GM23338 (cell line): Measurements from ENCODE around the gene RECQL5. TPM values are rescaled to one million over a fixed set of nuclear protein-coding genes. Genes with fewer than 3 reads are reported as not detected.
A peak's percentile ranks its signal among the peaks of the same experiment; 100 is the strongest.

Source experiments
- ATAC-seq: fragments of 200-7000 bp; cut with Tn5 transposase; 3 replicates; pipeline ENCODE4 v1.9.1; 2020
- DNase-seq: peaks from one replicate; pipeline ENCODE4 v3.0.0-alpha.2; 2015; ENCODE audit warnings: low spot score
- H2AFZ ChIP-seq: fragments of 200-600 bp; sonication (generic); 2 replicates; pipeline ENCODE4 v1.8.0; 2016; ENCODE audit warnings: antibody characterized with exemption, mild to moderate bottlenecking, moderate library complexity
- H3F3A ChIP-seq: fragments of 200-600 bp; sonication (generic); replicated peaks from 2 replicates; pipeline ENCODE4 v1.8.0; 2017; ENCODE audit warnings: antibody characterized with exemption, mixed run types, low read depth
- H3K27ac ChIP-seq: fragments of 200-600 bp; sonication (generic); 2 replicates; pipeline ENCODE4 v1.6.1; 2016; ENCODE audit warnings: low read depth
- H3K27me3 ChIP-seq: fragments of 200-600 bp; sonication (generic); 2 replicates; pipeline ENCODE4 v1.8.0; 2016; ENCODE audit warnings: mild to moderate bottlenecking, mixed run types, moderate library complexity; ENCODE audit not compliant: insufficient read depth
- H3K36me3 ChIP-seq: fragments of 200-600 bp; sonication (generic); 2 replicates; pipeline ENCODE4 v1.8.0; 2016; ENCODE audit warnings: mild to moderate bottlenecking; ENCODE audit not compliant: insufficient read depth
- H3K4me1 ChIP-seq: fragments of 200-600 bp; sonication (generic); 2 replicates; pipeline ENCODE4 v1.8.0; 2016; ENCODE audit warnings: mild to moderate bottlenecking, moderate library complexity; ENCODE audit not compliant: insufficient read depth
- H3K4me2 ChIP-seq: fragments of 200-600 bp; sonication (generic); 2 replicates; pipeline ENCODE4 v1.7.1; 2017; ENCODE audit warnings: mixed run types
- H3K4me3 ChIP-seq: fragments of 200-600 bp; sonication (generic); 2 replicates; pipeline ENCODE4 v1.6.1; 2016; ENCODE audit warnings: mixed run types
- H3K79me2 ChIP-seq: fragments of 200-600 bp; sonication (generic); replicated peaks from 2 replicates; pipeline ENCODE4 v1.8.0; 2017; ENCODE audit warnings: mild to moderate bottlenecking; ENCODE audit not compliant: insufficient read depth
- H3K9me2 ChIP-seq: fragments of 200-600 bp; sonication (generic); 2 replicates; pipeline ENCODE4 v1.8.0; 2017; ENCODE audit not compliant: insufficient read depth
- H4K20me1 ChIP-seq: fragments of 200-600 bp; sonication (generic); replicated peaks from 2 replicates; pipeline ENCODE4 v1.8.0; 2017; ENCODE audit warnings: mild to moderate bottlenecking; ENCODE audit not compliant: insufficient read depth
- H3K27ac Mint-ChIP-seq: 2 replicates; pipeline ENCODE4 v1.8.0; 2020; ENCODE audit warnings: inconsistent platforms, mild to moderate bottlenecking, moderate library complexity, mixed read lengths
- H3K27me3 Mint-ChIP-seq: 3 replicates; pipeline ENCODE4 v1.8.0; 2022; ENCODE audit warnings: low read depth, mild to moderate bottlenecking, moderate library complexity, mixed read lengths, inconsistent platforms; ENCODE audit not compliant: insufficient read depth, poor library complexity
- H3K36me3 Mint-ChIP-seq: 3 replicates; pipeline ENCODE4 v1.8.0; 2021; ENCODE audit warnings: low read depth, mild to moderate bottlenecking, inconsistent platforms, moderate library complexity, mixed read lengths
- H3K4me1 Mint-ChIP-seq: 3 replicates; pipeline ENCODE4 v1.8.0; 2020; ENCODE audit warnings: mild to moderate bottlenecking, inconsistent platforms, mixed read lengths
- H3K4me3 Mint-ChIP-seq: 3 replicates; pipeline ENCODE4 v1.8.0; 2021; ENCODE audit warnings: moderate library complexity, mild to moderate bottlenecking, inconsistent platforms, mixed read lengths
- H3K9me3 Mint-ChIP-seq: 3 replicates; pipeline ENCODE4 v1.8.0; 2020; ENCODE audit warnings: moderate library complexity, mild to moderate bottlenecking, inconsistent platforms, mixed read lengths
- EZH2 ChIP-seq: fragments of 200-600 bp; sonication (generic); IDR thresholded peaks from one replicate; pipeline ENCODE4 v1.8.0; 2017; ENCODE audit warnings: antibody characterized with exemption, mild to moderate bottlenecking, low read depth; ENCODE audit not compliant: unreplicated experiment
- EZH2phosphoT487 ChIP-seq: fragments of 200-600 bp; sonication (generic); IDR thresholded peaks from one replicate; pipeline ENCODE4 v1.8.1; 2018; ENCODE audit warnings: antibody characterized with exemption; ENCODE audit not compliant: unreplicated experiment
- JUNB ChIP-seq: IDR thresholded peaks from one replicate; pipeline ENCODE4 v1.6.1; 2016; ENCODE audit warnings: antibody characterized with exemption; ENCODE audit not compliant: unreplicated experiment
- STAT1 ChIP-seq: IDR thresholded peaks from one replicate; pipeline ENCODE4 v1.6.1; 2016; ENCODE audit warnings: antibody characterized with exemption; ENCODE audit not compliant: unreplicated experiment
- ZNF114 ChIP-seq: fragments of 250-450 bp; sonication (Bioruptor Pico); IDR thresholded peaks from 2 replicates; pipeline ENCODE4 v1.5.0; 2020; ENCODE audit warnings: mild to moderate bottlenecking, moderate library complexity
- polyA plus RNA-seq: library from polyadenylated mRNA; unstranded; fragments of >200 nt; fragmentation: Nextera tagmentation; extraction: Ambion mirVana; gene quantifications from 2 replicates; pipeline ENCODE4 v1.2.1, GENCODE V29; 2016
- total RNA-seq: library from RNA; depleted of rRNA; stranded (reverse); fragments of >200 nt; shearing (Covaris generic); gene quantifications from 2 replicates; pipeline ENCODE4 v1.2.3, GENCODE V29; 2014
- TF ChIP-seq, protein P1 (sequence below), 2 experiments: fragments of 200-600 bp in 1 of 2; sonication (generic) in 1 of 2; conservative IDR thresholded peaks; 2 replicates each; pipeline versions ENCODE4 v1.5.1 to v1.6.1; 2016 to 2017; ENCODE audit warnings: antibody characterized with exemption in 2 of 2, low read depth in 2 of 2, mild to moderate bottlenecking in 2 of 2, moderate library complexity in 1 of 2
- TF ChIP-seq, protein P2 (sequence below): fragments of 250-450 bp; sonication (Bioruptor Pico); IDR thresholded peaks from 2 replicates; pipeline ENCODE4 v1.5.0; 2020; ENCODE audit warnings: mild to moderate bottlenecking, moderate library complexity

The RECQL5 gene
- total and polyA plus RNA-seq, 2 experiments from 2014 or later, result 20.0 to 23.3 TPM

- TF ChIP-seq, protein P1, sequence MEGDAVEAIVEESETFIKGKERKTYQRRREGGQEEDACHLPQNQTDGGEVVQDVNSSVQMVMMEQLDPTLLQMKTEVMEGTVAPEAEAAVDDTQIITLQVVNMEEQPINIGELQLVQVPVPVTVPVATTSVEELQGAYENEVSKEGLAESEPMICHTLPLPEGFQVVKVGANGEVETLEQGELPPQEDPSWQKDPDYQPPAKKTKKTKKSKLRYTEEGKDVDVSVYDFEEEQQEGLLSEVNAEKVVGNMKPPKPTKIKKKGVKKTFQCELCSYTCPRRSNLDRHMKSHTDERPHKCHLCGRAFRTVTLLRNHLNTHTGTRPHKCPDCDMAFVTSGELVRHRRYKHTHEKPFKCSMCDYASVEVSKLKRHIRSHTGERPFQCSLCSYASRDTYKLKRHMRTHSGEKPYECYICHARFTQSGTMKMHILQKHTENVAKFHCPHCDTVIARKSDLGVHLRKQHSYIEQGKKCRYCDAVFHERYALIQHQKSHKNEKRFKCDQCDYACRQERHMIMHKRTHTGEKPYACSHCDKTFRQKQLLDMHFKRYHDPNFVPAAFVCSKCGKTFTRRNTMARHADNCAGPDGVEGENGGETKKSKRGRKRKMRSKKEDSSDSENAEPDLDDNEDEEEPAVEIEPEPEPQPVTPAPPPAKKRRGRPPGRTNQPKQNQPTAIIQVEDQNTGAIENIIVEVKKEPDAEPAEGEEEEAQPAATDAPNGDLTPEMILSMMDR (conservative IDR thresholded peaks at IDR 0.05; ENCODE audit: low read depth in 2 of 2), result no peak
- TF ChIP-seq EZH2, result no peak
These were observed 20.3 kb downstream of the RECQL5 start (continued) for GRCh38 chr17:75646638-75646992.

- Histone ChIP-seq H3K4me1 (peaks cover 16% of the 10 kb centered on the region), H3K79me2 (no peaks in the 10 kb centered on the region), H3F3A (no peaks in the 10 kb centered on the region), H3K4me2 (no peak overlapping the region), H3K27me3 (no peaks in the 10 kb centered on the region), H4K20me1 (no peaks in the 10 kb centered on the region; the same call in 1 of the 2 replicates), H2AFZ (no peak overlapping the region), H3K36me3 (no peaks in the 10 kb centered on the region; the same call in 1 of the 2 replicates), H3K27ac (0 out of 2 replicates have a peak overlapping the region, but pooled peaks have one; percentile 70), H3K4me3 (no peak overlapping the region), H3K9me2 (0 out of 2 replicates have a peak, but pooled peaks cover 3% of the 10 kb centered on the region)
- Mint-ChIP-seq H3K27me3 (peaks cover 5% of the 10 kb centered on the region), H3K36me3 (peaks cover 24% of the 10 kb centered on the region), H3K4me3 (no peak overlapping the region), H3K27ac (no peak overlapping the region), H3K9me3 (no peaks in the 10 kb centered on the region), H3K4me1 (peaks cover 17% of the 10 kb centered on the region)
- ATAC-seq, result no peak; the same call in 2 of the 3 replicates
- no peak for DNase-seq
- no peak for TF ChIP-seq EZH2phosphoT487
These were observed 20.9 kb downstream of the RECQL5 start for GRCh38 chr17:75645889-75646637.

DNA sequence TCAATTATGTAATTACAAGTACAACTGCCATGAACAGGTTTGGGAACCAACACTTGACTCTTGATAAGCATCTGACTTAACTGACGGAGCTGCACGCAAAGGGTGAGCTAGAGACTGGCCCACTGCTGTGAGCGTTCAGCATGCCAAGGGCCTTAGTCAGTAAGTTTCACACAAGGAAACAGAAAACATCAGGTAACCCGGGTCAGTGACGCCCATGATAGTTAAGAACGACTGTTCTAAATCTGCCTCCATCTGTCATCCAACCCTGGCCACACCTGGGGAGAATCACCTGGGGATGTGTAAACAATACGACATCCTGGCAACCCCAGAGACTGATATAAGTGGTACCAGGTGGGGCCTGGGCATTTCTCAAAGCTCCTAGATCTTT lies 21.5 kb downstream of the RECQL5 start:
- peaks cover 19% of the 10 kb centered on the region for H3K36me3 Mint-ChIP-seq
- Histone ChIP-seq H3K27ac (peak overlapping the region; percentile 70; the same call in 1 of the 2 replicates), H3K4me2 (no peak overlapping the region), H3K9me2 (0 out of 2 replicates have a peak, but pooled peaks cover 3% of the 10 kb centered on the region), H3K4me3 (no peak overlapping the region), H3K36me3 (no peaks in the 10 kb centered on the region; the same call in 1 of the 2 replicates), H3K27me3 (no peaks in the 10 kb centered on the region), H3F3A (no peaks in the 10 kb centered on the region), H3K79me2 (no peaks in the 10 kb centered on the region), H3K4me1 (peaks cover 16% of the 10 kb centered on the region), H2AFZ (no peak overlapping the region), H4K20me1 (no peaks in the 10 kb centered on the region; the same call in 1 of the 2 replicates)
- peak overlapping the region; percentile 8; the same call in 1 of the 2 replicates for H3K27ac Mint-ChIP-seq
- H3K4me1 Mint-ChIP-seq, result peaks cover 17% of the 10 kb centered on the region
- peaks cover 5% of the 10 kb centered on the region for H3K27me3 Mint-ChIP-seq
- no peak overlapping the region for H3K4me3 Mint-ChIP-seq
- H3K9me3 Mint-ChIP-seq, result no peaks in the 10 kb centered on the region
- DNase-seq (no peak), ATAC-seq (no peak)
- TF ChIP-seq, protein P2, sequence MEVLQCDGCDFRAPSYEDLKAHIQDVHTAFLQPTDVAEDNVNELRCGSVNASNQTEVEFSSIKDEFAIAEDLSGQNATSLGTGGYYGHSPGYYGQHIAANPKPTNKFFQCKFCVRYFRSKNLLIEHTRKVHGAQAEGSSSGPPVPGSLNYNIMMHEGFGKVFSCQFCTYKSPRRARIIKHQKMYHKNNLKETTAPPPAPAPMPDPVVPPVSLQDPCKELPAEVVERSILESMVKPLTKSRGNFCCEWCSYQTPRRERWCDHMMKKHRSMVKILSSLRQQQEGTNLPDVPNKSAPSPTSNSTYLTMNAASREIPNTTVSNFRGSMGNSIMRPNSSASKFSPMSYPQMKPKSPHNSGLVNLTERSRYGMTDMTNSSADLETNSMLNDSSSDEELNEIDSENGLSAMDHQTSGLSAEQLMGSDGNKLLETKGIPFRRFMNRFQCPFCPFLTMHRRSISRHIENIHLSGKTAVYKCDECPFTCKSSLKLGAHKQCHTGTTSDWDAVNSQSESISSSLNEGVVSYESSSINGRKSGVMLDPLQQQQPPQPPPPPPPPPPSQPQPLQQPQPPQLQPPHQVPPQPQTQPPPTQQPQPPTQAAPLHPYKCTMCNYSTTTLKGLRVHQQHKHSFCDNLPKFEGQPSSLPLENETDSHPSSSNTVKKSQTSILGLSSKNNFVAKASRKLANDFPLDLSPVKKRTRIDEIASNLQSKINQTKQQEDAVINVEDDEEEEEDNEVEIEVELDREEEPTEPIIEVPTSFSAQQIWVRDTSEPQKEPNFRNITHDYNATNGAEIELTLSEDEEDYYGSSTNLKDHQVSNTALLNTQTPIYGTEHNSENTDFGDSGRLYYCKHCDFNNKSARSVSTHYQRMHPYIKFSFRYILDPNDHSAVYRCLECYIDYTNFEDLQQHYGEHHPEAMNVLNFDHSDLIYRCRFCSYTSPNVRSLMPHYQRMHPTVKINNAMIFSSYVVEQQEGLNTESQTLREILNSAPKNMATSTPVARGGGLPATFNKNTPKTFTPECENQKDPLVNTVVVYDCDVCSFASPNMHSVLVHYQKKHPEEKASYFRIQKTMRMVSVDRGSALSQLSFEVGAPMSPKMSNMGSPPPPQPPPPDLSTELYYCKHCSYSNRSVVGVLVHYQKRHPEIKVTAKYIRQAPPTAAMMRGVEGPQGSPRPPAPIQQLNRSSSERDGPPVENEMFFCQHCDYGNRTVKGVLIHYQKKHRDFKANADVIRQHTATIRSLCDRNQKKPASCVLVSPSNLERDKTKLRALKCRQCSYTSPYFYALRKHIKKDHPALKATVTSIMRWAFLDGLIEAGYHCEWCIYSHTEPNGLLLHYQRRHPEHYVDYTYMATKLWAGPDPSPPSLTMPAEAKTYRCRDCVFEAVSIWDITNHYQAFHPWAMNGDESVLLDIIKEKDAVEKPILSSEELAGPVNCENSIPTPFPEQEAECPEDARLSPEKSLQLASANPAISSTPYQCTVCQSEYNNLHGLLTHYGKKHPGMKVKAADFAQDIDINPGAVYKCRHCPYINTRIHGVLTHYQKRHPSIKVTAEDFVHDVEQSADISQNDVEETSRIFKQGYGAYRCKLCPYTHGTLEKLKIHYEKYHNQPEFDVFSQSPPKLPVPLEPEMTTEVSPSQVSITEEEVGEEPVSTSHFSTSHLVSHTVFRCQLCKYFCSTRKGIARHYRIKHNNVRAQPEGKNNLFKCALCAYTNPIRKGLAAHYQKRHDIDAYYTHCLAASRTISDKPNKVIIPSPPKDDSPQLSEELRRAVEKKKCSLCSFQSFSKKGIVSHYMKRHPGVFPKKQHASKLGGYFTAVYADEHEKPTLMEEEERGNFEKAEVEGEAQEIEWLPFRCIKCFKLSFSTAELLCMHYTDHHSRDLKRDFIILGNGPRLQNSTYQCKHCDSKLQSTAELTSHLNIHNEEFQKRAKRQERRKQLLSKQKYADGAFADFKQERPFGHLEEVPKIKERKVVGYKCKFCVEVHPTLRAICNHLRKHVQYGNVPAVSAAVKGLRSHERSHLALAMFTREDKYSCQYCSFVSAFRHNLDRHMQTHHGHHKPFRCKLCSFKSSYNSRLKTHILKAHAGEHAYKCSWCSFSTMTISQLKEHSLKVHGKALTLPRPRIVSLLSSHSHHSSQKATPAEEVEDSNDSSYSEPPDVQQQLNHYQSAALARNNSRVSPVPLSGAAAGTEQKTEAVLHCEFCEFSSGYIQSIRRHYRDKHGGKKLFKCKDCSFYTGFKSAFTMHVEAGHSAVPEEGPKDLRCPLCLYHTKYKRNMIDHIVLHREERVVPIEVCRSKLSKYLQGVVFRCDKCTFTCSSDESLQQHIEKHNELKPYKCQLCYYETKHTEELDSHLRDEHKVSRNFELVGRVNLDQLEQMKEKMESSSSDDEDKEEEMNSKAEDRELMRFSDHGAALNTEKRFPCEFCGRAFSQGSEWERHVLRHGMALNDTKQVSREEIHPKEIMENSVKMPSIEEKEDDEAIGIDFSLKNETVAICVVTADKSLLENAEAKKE (CRISPR knock-in tag), result no peak
- TF ChIP-seq ZNF114 (no peak), STAT1 (no peak), JUNB (no peak)
- TF ChIP-seq, protein P1 (conservative IDR thresholded peaks at IDR 0.05; ENCODE audit: low read depth in 2 of 2), result no peak
